ENCODE data around the gene HS3ST5.
"Not testable (repeated sequence)": the region's sequence is repeated elsewhere in the genome, so short reads cannot be mapped to it uniquely, and the experiment has no call there.

Gene HS3ST5

DNA sequence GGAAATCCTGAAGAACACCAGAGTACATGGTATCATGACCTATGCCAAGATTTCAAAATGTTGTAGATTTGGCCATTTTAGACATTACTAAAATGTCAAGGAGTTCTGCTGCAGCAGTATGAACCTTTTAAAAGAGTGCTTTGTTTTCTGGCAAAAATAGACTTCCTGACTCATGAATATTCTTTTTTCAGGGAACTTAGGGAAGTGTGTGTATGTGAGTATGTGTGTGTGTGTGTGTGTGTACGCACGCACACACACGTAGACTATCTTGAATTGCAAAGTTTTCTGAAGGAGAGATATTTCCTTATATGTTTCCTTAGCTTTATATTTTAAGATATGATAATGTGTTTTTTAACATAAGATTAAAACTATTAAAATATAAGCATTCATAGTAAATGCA is 161.2 kb downstream of the HS3ST5 start:
- no peak for DNase-seq

DNA sequence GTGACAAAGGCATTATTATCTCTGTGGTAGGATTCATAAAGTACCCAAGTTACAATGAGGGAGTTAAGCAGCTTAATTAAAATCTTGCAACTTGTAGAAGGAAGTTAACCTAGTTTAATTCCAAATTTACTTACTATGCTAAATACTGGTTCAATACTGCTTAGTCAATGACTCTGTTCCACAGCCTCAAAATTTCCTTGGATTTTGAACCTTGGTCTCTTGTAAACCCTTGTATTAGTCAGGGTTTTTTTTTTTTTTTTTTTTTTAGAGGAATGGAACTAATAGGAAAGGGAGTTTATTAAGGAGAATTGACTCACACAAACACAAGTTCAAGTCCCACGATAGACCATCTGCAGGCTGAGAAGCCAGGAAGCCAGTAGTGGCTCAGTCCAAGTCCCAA is 163.4 kb downstream of the HS3ST5 start:
- DNase-seq = no peak

DNA sequence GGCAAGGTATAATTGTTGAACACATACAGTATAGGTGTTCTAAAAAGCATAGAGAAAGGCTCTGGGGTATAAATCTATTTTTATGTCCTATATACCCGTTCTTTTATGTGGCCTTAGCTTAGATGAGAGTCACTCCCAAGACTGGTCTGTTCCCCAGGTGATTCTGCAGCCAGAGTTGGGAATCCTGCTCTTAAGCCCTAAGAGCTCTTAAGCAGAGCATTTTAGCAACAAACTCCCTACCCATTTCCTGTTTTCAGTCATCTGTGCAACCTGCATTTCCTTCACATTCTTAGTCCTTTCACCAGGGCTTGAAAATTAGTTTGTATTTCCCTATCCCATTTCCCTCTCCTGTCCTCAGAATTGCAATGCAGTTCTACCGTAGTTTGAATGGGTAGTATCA is 166.1 kb downstream of the HS3ST5 start:
- no peak for DNase-seq

DNA sequence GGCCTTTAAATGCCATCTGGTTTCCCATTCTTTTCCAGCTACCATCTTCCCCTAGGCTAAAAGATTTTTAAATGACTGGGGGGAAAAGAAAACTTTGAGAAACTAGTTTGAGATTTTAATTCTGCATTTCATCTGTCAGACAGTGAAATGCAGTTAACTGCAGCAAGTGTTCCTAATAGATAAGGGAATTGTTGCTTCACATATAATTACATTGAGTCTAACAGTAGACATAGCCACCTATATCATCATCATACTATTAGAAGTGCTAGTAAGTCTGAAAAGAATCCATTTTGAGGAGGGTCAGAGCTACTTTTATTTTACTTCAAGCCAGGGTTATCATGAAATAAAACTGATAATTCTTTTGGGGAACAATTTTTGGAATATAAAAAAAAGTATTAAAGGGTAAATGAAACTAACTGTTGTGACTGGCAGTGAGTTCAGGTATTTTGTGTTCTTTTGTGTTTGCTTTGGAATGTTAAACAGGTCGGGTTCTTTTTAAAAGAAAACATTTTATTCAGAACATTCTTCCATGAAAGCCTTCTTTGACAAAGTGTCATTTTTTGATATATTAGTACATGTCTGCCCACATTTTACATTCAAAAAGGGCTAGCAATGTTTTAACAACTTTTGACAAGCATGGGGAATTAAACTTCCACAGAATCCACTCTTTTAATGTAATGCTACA is 170.1 kb downstream of the HS3ST5 start:
- no peak for DNase-seq

DNA sequence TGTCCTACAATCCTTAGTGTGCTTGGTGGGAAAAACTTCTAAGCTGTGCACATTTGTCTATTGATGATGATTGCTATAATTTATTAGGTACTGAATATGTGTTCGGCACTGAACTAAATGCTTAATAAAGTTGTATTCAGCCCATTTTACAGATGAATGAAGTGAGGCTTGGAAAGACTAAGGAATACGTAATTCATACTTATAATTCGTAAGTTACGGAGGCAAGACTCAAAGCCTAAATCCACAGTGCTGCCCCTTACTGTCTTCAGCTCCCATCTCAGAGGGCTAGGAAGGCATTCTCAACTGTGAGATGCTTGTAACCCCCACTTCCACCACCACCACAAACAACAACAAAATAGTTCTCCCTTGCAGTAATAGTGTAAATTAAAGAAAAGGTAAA is 171.3 kb downstream of the HS3ST5 start:
- DNase-seq = no peak

DNA sequence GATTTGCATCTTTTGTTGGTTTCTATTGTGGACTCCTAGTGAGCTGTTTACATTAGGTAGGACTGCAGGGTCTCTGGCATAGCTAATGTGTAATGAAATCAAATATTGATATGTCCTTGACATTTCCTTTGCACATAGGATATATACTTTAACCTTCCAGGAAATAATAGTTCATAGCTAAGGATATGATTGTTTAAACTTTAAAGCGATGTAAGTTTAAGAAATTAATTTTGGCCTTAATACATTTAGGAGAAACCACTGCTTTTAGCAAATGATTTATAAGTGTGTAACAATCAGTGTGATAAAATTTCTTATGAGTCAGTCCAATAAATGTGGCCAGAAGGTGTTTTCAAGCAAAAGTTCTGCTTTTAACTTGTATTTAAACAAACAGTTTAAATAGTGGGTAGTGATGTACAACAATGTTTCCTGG is 171.8 kb downstream of the HS3ST5 start:
- DNase-seq = no peak

DNA sequence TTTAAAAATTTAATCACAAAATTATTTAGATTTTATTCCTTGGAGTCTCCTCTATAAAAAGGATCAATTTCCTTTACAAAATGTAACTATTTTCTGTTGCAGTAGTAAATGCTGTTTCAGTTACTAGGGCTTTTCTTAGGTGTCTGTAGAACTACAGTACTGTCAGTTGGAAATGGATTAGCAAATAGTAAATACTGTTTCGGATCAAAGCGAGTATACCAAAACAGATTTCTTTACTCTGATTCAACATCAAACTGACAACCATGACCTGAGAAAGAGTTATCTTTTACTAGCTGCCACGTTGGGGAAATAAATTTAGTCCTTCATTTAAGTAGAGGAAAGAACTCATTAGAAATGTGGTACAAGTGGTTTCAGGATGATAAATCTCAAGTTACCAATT is 172.5 kb downstream of the HS3ST5 start:
- DNase-seq = no peak

DNA sequence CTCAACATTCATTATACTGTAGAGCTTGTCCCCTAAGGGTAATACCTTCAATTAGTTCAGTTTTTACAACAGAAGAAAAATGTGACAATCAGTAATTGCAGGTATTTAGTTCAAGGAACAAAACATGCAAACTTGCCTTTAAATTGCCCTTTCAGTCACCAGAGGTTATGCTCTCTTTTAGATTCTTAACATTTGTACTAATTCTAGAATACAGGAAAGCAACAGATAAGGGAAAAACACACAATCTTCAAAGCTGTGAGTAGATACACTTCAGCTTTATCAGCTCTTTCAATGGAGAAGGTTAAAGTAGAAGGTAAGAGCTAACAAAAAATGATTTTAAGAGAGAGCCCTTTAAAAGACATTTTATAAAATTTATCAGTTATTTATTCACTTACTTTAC is 173.1 kb downstream of the HS3ST5 start:
- no peak for DNase-seq

DNA sequence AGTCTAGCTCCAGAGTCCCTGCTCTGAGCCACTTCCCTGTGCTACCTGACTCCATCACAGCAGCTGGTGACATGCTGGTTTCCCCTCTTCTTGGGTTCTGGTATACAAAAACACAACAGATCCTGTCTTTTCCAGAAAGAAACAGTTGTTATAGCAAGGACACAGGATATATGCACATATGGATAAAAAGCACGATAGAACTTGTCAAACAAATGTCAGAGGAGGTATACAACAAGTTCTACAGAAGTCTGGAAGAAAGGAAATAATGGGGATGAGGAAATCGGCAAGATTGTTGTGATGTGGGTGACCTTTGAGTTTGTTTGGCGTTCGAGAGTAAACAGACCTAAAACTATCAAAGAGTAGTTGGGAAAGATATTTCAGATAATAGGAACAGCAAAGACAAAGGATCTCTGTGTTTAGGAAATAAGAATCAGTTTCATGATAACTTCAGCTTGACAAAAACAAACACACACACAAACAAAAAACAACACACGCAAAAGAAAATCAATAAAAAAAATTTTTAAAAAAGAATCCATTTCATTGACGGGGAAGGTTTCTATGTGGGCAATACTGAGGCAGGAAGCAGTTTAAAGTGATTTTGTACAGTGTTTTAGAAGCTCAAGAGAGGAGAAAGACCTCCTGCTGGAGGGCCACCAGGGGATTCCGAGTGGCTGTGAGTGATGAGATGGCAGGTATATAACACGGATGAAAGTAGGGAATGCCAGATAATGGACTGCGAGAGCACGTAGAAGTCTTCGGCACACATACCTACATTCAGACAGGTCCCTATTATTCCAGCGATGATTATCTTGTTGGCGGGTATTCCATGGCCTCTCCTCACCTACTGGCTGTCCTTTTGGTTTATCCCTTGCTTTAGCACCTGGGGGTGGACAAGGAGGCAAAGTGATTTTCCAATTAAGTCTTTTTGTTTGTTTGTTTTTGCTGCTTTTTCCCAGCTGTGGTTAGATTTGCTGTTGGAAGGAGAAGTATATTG is 174.9 kb downstream of the HS3ST5 start:
- DNase-seq = no peak

DNA sequence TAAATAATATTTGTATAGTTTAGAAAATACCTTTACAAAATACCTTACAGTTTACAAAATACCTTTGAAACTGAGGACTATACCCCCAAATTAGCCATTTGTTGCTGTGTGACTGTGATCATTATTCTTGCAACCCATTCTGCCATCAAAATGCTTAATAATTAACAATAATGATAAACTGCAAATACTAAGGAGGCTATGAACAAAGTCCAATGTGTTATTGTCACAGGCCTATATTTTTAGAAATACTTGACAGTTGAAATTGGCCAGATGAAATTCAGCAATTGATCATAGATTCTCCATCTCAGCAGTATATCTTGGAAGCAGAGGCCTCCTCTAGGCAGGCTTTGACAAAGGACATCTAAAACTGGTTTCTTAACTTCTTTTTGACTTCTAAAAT is 178.6 kb downstream of the HS3ST5 start:
- DNase-seq = no peak

DNA sequence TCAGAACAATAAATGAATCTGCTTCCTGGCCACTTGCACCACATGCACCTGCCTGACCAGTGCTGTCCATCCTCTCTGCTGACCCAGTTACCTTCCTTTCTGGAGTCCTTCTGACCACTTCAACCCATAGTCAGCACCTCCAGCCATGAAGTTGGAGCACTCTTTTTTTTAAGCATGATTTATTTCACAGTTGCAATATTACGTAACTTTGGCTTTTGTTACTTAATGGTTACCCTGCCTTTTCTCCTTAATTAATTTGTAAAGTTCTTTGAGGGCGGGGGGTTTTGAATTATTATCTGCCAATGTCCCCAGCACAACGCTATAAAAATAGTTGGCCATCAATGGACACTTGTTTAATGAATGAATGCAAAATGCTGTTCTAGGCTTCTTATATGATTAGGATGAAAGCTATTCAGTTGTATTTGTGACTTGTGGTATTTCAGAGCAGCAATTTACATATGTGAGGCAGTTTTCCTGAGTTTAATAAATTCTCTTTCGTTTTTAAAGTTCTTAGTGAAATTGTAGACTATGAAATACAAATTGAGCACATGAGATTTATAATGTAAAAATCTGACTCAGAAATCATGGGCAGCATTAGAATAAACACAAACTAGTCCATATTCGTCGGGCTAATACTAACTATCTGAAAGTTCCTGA is 180.0 kb downstream of the HS3ST5 start:
- no peak for DNase-seq

DNA sequence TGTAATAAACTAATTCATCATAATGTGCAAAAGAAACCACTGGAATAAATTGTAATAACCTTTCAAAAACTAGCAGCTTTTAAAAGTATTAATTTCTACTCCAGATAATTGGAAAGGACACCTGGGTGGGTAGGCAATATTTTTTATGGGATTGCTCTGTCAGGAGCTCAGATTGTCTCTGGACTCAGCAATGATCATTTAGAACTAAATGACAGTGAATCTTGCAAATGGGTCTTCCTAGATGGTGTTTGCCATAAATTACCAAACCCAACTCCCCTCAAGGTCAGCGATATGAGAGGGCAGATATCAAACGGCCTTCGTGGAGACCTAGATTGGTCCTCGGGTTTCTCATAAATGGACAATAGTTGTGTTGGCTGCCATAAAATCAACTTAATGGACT is 181.9 kb downstream of the HS3ST5 start:
- DNase-seq = no peak

DNA sequence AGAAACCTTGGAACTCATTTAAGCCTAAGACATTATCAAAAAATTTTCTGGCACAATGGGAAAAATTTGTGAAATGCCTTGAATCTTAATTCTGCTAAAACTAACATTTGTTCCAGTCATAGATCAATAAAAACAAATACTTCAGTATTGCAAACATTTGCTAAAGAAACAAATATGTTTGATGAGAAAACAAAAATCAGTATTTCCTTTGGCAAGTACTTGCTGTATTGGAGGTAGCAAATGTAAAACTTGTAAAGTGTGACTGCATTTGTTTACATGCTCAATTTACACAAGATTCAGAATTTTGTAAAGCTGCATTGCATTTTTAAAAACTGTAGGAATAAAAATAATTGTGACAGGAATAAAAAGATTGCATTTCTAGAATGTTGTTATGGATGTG is 183.1 kb downstream of the HS3ST5 start:
- DNase-seq = no peak

DNA sequence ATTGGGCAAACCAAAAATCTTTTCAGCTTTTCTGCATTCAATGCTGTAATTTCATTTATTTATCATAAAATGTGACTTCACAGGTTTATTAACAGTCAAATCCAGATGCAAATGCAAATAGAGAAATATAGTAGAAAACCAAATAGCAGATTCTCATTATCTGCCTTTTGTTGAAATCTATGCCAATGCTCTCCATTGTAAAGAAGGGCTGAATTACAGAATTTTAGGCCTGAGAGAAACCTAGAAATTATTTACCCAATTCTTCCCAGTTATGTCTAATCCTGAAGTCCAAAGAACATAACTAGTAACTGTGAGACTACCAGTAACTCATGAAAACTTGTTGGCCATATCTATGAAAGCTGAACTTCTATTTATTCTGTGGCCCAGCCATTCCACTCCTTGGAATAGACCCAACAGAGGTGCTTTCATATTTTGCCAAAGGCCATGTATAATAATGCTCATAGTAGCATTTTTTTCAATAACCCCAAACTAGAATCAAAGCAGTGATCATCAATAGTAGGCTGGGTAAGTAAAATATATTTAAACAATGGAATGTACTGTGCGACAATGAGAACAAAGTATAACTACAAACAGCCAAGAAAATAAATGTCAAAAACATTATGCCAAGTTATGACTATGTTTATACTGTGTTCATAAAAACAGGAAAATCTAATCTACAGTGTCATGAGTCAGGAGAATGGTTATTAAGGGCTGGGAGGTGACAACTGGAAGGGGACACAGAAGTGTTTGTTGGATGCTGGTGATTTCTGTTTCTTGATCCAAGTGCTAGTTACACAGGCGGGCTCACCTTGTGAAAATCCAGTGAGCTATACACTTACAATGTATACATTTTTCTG is 183.8 kb downstream of the HS3ST5 start:
- DNase-seq = no peak

DNA sequence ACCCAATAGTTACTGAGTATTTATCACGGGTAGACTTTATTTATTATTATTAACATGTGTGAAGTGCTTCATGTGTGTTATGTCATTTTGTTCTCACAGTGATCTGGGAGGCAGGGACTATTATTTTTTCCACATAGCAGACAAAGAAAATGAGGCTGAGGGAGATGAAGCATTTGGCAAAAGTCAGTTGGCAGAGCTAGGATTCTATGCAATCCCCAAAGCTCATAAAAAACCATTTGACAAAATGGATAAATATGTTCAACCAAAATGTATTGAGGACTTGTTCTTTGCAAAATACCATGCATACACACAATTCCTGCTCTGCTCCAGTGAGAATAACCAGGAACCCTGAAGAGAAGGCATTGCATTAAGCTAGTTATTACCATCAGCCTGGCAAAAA is 184.4 kb downstream of the HS3ST5 start:
- no peak for DNase-seq

DNA sequence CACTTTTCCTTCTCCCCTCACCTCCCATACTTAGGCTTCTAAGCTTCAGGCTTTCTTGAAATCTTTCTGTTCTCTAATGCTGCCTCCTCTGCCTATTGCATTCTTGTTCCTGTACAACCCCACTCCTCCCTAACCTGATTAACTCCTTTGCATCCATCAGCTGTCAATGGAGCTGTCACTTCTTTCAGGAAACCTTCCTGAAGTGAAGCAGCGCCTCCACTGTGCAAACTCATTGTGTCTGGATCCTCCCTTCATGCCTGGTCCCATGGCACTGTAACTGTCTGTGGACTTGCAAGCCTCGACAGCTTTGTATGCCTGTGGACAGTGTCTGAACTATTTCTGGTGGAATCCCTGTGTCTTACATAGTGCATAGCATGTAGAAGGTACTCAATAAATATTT is 185.0 kb downstream of the HS3ST5 start:
- DNase-seq = no peak

DNA sequence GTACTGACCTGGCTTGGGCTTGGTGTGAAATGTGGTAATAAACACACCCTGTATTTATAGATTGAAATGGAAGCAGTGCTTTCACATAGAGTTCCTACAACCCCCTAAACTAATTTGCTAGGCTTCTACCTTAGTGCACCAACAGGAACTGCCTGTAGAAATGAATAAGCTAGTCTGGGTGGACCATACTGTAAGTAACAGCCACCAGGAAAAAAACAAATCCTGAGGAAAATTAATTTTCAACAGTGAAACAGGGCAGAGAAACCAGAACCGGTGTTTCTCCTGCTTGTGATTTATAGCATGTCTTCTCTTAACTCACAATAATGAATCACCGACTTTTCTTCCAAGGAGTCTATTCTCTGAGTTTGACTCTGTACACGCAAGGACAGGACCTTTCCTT is 187.1 kb downstream of the HS3ST5 start:
- DNase-seq = no peak

DNA sequence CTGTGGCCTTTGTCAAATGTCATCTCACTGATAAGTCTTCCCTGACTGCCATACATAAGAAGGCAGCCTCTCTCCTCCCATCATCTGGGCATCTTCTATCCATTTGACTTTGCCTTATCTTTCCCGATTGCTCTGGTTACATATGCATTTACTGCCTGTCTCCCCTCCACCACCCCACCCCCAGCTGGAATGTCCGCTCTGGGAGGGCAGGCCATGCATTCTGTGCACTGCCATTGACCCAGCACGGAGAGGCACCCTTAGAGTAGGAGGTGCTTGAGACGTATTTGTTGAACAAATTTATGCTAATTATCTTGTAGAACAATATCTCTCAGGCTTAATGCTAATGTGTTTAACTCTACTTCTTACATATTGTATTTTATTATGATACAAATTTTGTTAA is 188.0 kb downstream of the HS3ST5 start:
- DNase-seq = no peak

DNA sequence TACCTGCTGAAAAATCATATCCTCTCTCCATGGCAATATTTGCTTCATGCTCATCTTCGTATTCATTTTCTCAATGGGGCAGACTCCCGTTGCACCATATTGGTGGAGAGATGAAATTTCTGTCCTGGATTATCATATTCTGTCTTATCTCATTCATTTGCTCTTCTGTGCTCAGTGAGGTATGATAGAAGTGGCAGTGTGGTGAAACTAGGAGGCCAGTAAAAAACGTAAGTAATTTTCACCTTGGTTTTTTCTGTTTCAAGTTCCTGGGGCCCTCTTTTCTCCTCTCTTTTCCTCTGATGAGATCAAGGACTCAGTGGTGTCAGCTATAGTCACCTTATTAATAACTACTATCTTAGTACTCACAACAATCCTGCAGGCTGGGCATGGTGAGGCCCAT is 189.4 kb downstream of the HS3ST5 start:
- no peak for DNase-seq

DNA sequence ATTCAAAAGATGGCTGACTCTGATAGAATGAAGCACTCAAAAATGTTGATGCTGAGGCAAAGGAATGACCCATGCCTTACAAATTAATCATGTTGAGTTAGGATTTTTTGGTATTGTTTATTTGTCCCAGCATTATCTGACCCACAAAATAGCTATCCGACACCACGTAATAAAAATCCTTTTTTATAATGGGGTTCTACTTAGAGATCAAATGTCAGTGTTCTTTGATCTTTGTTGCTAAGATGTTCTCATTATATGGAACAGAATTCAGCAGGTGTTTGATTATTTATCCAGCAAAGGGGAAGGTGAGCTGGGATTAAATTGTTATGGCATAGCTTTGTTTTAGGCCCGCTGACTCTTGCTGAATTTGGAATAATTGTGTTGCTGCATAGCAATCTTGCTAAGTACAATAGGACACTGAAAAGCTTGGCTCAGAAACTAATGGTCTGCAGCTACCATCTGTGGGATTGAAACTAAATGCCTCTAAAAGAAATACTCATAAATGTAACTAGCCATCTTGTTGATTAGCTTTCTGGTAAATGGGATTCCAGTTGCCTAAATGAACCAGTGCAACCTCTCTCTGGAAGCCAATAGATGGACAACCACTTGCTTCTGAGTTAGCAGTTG is 191.6 kb downstream of the HS3ST5 start:
- DNase-seq = no peak

DNA sequence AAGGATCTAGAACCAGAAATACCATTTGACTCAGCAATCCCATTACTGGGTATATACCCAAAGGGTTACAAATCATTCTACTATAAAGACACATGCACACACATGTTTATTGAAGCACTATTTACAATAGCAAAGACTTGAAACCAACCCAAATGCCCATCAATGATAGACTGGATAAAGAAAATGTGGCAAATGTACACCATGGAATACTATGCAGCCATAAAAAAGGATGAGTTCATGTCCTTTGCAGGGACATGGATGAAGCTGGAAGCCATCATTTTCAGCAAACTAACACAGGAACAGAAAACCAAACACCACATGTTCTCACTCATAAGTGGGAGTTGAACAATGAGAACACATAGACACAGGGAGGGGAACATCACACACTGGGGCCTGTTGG is 193.6 kb downstream of the HS3ST5 start:
- not testable (repeated sequence) for DNase-seq
